ENCODE results near the gene GINS2.

GINS2 gene

DNA sequence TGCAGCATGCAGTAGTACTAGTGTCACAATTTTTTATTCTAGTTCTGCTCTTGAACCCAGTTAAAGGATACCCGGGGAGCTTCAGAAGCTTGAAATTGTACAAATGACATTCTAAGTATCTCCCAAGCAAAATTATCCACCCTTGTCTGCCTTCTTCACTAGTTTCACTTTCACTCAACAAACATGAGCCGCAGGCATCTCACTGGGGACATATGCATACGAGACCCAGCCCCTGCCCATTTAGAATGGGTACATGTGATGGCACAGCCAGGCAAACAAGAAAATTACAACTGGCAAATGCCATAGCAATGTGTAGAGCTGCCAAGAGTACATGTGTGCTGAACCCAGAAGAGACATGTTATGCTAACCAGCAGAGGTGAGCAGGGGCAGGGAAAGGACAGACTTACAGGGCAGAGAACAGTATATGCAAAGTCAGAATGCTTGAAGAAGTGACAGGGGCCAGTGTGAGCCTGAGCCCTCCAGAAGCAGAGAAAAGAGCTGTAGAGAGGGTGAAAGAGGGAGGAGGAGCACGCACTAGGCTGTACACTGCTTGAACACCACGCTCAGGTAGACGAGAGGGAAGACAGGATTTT, 8.3 kb downstream of the GINS2 start:
- Histone ChIP-seq H3K9ac (ENCODE audit: low read length) (no peak overlapping the region), H3K4me3 (ENCODE audit: low read length) (no peak overlapping the region), H3K4me1 (ENCODE audit: control insufficient read depth, insufficient read depth, low read length) (no peaks in the 10 kb centered on the region), H3K27me3 (ENCODE audit: control insufficient read depth, insufficient read depth, low read length) (no peaks in the 10 kb centered on the region), H3K27ac (ENCODE audit: low read depth, low read length) (no peak overlapping the region), H3K36me3 (ENCODE audit: control insufficient read depth, insufficient read depth, low read length) (peaks cover 2% of the 10 kb centered on the region)

DNA sequence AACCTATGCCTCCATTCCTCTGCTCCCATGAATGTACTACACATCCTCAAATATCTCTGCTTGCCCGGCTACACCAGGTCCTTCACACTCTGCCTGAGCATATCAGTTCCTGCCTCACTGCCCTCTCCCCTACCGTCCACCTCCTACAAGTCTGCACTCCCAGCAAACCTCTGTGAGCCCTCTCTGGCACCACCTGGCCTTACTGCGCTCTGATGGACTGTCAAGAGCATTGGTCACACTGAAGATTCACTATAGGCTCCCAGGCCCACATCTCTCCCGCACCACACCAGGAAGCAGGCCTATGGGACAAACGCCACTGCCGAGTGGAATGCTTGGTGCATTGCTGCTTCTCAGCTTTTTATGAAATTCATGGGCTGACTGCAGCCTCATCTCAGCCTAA, 8.9 kb downstream of the GINS2 start:
- Histone ChIP-seq H3K36me3 (ENCODE audit: control insufficient read depth, insufficient read depth, low read length) (peaks cover 3% of the 10 kb centered on the region), H3K4me3 (ENCODE audit: low read length) (no peak overlapping the region), H3K27ac (ENCODE audit: low read depth, low read length) (no peak overlapping the region), H3K27me3 (ENCODE audit: control insufficient read depth, insufficient read depth, low read length) (no peaks in the 10 kb centered on the region), H3K9ac (ENCODE audit: low read length) (no peak overlapping the region), H3K4me1 (ENCODE audit: control insufficient read depth, insufficient read depth, low read length) (no peaks in the 10 kb centered on the region)

DNA sequence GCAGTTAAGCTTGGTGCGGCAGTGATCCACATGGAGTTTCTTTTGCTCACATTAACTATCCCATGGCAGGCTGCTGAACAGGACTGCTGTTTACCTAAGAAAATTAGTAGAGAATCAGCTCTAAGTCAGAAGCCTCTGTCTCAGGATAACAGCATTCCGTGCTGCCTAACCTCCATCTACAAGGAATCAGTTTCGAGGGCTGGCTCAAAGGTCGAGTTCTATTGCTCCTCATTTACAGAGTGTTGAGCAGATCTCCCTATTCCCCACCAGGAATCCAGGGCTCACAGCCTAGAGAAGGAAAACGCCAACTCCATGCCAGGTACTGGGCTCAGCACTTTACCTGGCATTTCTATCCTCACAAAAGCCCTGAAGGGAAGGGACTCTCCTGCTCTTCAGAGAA, 9.9 kb downstream of the GINS2 start:
- no peak overlapping the region for H3K4me3 ChIP-seq (ENCODE audit: low read length)
- H3K4me1 ChIP-seq (ENCODE audit: control insufficient read depth, insufficient read depth, low read length) = no peaks in the 10 kb centered on the region

DNA sequence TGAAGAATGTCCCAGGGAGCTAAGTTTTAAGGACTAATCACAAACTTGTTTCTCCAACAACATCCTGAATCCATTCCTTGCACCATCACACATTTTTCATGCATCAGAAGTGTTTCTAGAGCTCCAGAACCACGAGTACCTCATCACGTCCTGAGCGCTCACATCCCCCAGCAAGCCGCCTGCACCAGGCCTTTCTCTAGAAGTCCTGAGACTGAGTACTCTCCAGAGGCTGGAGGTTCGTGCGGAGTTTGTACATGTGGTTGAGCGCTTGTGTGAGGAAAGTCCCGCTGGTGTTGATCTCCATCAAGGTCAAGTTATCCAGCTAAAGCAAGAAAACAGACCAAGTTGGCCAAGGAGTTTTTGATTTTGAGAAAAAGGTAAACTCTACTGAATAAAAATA, 10.7 kb downstream of the GINS2 start:
- Histone ChIP-seq H3K27ac (ENCODE audit: low read depth, low read length) (no peak overlapping the region), H3K9ac (ENCODE audit: low read length) (no peak overlapping the region), H3K4me3 (ENCODE audit: low read length) (no peak overlapping the region), H3K27me3 (ENCODE audit: control insufficient read depth, insufficient read depth, low read length) (no peaks in the 10 kb centered on the region), H3K36me3 (ENCODE audit: control insufficient read depth, insufficient read depth, low read length) (peaks cover 7% of the 10 kb centered on the region), H3K4me1 (ENCODE audit: control insufficient read depth, insufficient read depth, low read length) (no peaks in the 10 kb centered on the region)

More for the DNA sequence above, 9.9 kb downstream of the GINS2 start:
- H3K27me3 ChIP-seq (ENCODE audit: control insufficient read depth, insufficient read depth, low read length) = no peaks in the 10 kb centered on the region
- no peak overlapping the region for H3K9ac ChIP-seq (ENCODE audit: low read length)
- H3K36me3 ChIP-seq (ENCODE audit: control insufficient read depth, insufficient read depth, low read length) = peaks cover 7% of the 10 kb centered on the region
- no peak overlapping the region for H3K27ac ChIP-seq (ENCODE audit: low read depth, low read length)

DNA sequence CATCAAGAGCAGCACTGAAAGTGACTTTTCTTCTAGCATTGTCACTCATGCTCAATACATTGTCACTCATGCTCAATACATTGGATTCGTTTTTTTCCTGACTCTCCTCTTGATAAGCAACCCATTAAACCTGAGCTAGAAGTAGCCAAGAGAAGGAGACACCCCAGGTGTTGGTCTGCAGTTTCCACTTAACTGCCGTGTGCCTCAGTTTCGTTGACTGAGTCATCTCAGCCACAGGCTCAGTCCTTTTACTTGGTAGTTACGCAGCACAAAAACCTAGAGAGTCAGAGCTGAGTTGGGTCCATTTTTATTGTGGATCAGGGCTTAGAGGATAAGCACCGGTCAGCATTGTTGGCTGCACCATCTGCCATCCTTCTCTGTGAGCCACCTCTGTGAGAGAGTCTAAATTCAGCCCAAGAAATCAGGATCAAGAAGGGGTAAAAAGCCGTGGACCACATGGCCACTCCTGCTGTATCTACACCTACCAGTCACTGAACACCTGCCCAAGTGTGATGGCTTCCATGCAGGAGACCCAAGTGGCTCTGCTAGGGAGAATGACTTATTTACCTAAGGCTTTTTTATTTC, 11.3 kb downstream of the GINS2 start:
- Histone ChIP-seq H3K4me3 (ENCODE audit: low read length) (no peak overlapping the region), H3K4me1 (ENCODE audit: control insufficient read depth, insufficient read depth, low read length) (no peaks in the 10 kb centered on the region), H3K9ac (ENCODE audit: low read length) (no peak overlapping the region), H3K27ac (ENCODE audit: low read depth, low read length) (no peak overlapping the region), H3K27me3 (ENCODE audit: control insufficient read depth, insufficient read depth, low read length) (no peaks in the 10 kb centered on the region), H3K36me3 (ENCODE audit: control insufficient read depth, insufficient read depth, low read length) (peaks cover 11% of the 10 kb centered on the region)

DNA sequence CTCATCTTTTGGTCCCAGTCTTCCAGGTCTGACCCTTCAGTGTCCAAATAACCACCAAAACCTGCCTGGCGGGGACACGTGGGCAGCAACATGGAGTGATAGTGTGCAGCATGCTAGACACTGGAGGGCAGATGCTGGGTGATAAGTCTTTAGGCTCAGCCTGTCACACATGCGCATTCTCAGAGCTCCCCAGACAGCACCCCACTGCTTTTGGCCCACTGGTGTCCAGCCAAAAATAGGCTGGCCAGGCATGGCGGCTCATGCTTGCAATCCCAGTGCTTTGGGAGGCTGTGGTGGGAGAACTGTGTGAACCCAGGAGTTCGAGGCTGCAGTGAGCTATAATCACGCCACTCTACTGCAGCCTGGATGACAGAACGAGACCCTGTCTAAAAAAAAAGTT, 12.3 kb downstream of the GINS2 start:
- Histone ChIP-seq H3K4me3 (ENCODE audit: low read length) (no peak overlapping the region), H3K27ac (ENCODE audit: low read depth, low read length) (no peak overlapping the region), H3K4me1 (ENCODE audit: control insufficient read depth, insufficient read depth, low read length) (no peaks in the 10 kb centered on the region), H3K9ac (ENCODE audit: low read length) (no peak overlapping the region), H3K36me3 (ENCODE audit: control insufficient read depth, insufficient read depth, low read length) (peaks cover 16% of the 10 kb centered on the region), H3K27me3 (ENCODE audit: control insufficient read depth, insufficient read depth, low read length) (no peaks in the 10 kb centered on the region)

DNA sequence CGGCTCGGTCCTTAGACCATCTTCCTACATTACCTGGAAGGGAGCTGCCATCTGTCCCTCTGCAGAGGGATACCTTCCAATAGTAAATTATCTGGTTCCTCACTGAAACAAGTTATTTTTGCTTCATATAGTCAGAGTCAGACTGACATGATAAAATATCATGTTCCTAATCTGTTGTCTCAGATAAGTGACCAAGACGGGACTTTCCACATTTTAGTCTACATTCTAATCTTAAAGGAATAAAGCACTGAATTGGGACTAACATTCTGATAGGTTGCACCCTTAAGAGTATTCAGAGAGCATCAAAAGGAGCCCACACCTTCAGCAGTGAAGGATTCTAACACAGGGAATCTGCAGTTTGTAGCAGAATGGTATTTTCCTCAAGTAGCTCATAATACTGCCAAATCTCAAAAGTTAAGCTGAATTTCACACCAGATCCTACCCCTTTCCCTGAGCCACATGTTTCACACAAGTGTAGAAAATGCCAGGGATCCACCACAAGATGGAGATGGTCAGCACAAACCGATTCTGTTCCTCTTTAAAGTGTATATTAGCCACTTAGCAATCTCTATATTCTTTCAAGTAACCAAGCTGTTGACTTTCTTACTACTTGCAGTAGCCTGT, 13.4 kb downstream of the GINS2 start:
- no peaks in the 10 kb centered on the region for H3K4me1 ChIP-seq (ENCODE audit: control insufficient read depth, insufficient read depth, low read length)
- H3K9ac ChIP-seq (ENCODE audit: low read length) = no peak overlapping the region
- no peak overlapping the region for H3K27ac ChIP-seq (ENCODE audit: low read depth, low read length)
- H3K4me3 ChIP-seq (ENCODE audit: low read length) = no peak overlapping the region
- no peaks in the 10 kb centered on the region for H3K27me3 ChIP-seq (ENCODE audit: control insufficient read depth, insufficient read depth, low read length)
- peaks cover 18% of the 10 kb centered on the region for H3K36me3 ChIP-seq (ENCODE audit: control insufficient read depth, insufficient read depth, low read length)

DNA sequence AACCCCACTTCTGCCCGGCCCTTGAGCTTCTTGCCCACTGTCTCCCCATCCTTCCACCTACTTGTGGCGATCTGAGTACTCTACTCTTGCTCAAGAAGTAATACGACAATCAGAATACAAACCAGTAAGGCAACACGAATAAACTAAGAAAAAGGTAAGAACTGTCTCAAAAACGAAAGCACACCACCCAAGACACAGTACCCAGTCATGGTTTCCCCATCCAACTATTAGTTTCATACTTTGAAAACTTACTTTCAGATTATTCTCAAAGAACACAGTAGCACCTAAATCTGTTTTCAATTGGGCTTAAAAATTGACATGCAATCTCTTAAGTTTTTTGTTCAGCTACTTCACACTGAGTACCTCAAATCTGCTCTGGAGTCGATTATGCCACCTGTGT, 13.9 kb downstream of the GINS2 start:
- Histone ChIP-seq H3K4me3 (ENCODE audit: low read length) (no peak overlapping the region), H3K9ac (ENCODE audit: low read length) (no peak overlapping the region), H3K4me1 (ENCODE audit: control insufficient read depth, insufficient read depth, low read length) (no peaks in the 10 kb centered on the region), H3K27me3 (ENCODE audit: control insufficient read depth, insufficient read depth, low read length) (no peaks in the 10 kb centered on the region), H3K27ac (ENCODE audit: low read depth, low read length) (no peak overlapping the region), H3K36me3 (ENCODE audit: control insufficient read depth, insufficient read depth, low read length) (peaks cover 18% of the 10 kb centered on the region)

DNA sequence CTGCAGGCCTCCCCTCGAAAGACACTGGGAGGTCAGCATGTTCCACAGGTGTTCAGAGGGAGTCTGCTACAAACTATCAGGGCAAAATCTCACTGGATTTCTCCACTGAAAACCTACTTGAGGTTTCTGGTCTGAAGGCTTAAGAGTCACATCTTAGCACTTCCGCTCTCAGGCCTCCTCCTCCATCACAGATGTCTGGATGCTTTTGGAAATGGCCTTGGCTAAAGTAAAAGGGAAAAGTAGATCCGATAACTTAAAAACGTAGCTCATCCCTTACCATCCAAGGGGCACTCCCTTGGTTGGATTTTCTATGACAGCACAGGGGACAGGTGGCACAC, 14.4 kb downstream of the GINS2 start:
- Histone ChIP-seq H3K4me1 (ENCODE audit: control insufficient read depth, insufficient read depth, low read length) (no peaks in the 10 kb centered on the region), H3K27me3 (ENCODE audit: control insufficient read depth, insufficient read depth, low read length) (no peaks in the 10 kb centered on the region), H3K9ac (ENCODE audit: low read length) (no peak overlapping the region), H3K4me3 (ENCODE audit: low read length) (no peak overlapping the region), H3K27ac (ENCODE audit: low read depth, low read length) (no peak overlapping the region), H3K36me3 (ENCODE audit: control insufficient read depth, insufficient read depth, low read length) (peaks cover 18% of the 10 kb centered on the region)

DNA sequence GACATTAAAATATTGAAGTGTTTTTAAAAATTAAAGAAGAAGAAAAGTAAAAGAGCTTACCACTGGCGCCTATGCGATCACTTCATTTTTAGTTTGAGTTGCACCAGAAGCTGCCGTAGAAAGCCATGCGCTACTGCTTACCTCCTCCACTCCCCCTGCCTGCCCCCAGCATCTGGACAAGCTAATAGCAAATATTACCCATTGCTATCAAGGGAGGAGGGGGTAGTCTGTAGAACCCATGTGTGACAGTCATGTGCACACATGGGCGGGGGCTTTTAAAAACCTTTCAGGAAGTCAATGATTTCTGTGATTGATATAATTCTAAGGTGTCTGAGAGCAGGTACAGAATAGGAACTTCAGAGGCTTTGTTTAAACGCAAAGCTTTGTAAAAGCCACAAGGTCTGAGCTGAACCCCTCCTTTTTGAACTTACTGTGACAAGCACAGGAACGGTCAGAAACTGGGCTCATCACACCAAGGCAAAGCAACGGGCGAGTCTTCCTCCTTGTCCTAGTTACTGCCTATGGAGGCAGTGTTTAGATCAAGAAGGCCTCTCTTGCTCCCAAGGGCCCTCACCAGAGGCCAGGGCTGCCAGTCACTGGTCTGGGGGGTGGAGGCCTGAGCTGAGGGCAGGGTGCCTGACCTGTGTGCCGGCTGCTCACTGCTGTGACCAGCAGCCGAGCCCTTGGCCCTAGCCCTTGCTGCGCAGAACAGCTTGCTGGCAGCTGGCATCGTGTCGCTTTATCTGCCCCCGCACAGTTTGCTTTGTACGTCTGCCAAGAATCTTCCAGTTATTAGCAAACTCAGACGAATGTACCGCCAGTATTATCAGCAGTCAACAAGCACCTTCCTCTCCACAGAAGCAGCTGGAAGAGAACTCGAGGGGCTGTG, 15.0 kb downstream of the GINS2 start:
- Histone ChIP-seq H3K4me1 (ENCODE audit: control insufficient read depth, insufficient read depth, low read length) (no peaks in the 10 kb centered on the region), H3K9ac (ENCODE audit: low read length) (no peak overlapping the region), H3K4me3 (ENCODE audit: low read length) (no peak overlapping the region), H3K27ac (ENCODE audit: low read depth, low read length) (peak overlapping the region; percentile 14), H3K27me3 (ENCODE audit: control insufficient read depth, insufficient read depth, low read length) (no peaks in the 10 kb centered on the region), H3K36me3 (ENCODE audit: control insufficient read depth, insufficient read depth, low read length) (peaks cover 21% of the 10 kb centered on the region)

DNA sequence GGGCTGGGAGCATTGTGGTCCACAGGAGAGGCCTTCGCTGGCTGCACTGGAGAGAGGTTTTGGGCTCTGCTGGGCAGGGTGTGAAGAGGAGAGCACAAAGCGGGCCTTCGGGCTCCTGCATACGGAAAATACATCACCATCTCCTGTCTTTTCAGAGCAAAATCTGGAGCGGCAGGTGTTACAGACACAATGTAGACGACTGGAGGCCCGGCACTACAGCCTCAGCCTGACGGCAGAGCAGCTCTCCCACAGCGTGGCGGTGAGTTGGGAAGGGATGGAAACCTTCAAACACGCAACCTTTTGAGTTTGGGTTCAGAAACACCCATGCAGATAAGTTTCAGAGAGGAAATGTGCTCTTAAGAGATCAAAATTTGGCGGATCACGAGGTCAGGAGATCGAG, 17.9 kb downstream of the GINS2 start:
- Histone ChIP-seq H3K27ac (ENCODE audit: low read depth, low read length) (no peak overlapping the region), H3K4me1 (ENCODE audit: control insufficient read depth, insufficient read depth, low read length) (no peaks in the 10 kb centered on the region), H3K27me3 (ENCODE audit: control insufficient read depth, insufficient read depth, low read length) (no peaks in the 10 kb centered on the region), H3K36me3 (ENCODE audit: control insufficient read depth, insufficient read depth, low read length) (peaks cover 44% of the 10 kb centered on the region), H3K4me3 (ENCODE audit: low read length) (no peak overlapping the region), H3K9ac (ENCODE audit: low read length) (no peak overlapping the region)

DNA sequence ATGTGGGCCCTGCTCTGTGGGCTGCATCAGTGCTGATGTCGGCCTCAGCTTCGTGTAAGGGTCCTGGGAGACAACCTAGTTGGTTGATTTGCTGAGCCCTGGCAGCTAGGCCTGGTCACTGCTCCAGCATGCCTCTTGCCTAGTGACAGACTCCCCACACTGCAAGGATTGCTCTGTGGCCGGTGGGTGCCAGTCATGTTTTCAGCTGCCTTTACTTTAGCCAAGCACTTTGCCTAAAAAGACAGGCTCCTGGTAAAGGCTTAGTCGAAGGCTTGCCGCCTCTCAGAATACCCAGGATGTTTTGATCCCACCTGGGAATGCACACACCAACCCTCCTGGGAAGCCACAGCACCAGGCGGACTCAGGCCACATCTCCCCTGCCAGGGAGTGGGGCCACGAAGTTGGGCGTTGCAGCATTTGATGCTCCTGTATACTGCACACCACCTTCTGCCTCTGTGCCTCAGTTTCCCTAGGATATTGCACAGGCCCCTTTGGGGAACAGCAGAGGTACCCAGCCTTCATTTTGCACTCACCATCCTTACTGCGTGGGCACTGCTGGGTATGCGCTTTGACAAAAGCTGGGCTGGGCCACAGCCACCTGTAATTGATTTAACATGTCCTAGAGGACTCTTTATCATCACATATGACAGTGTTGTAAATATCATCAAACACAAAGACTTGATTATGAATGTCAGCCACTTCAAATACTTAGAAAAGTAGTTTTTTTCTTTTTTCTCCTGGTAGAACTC, 19.9 kb downstream of the GINS2 start:
- H3K36me3 ChIP-seq (ENCODE audit: control insufficient read depth, insufficient read depth, low read length) = peaks cover 56% of the 10 kb centered on the region

More for the DNA sequence above, 19.9 kb downstream of the GINS2 start:
- no peak overlapping the region for H3K9ac ChIP-seq (ENCODE audit: low read length)
- no peak overlapping the region for H3K27ac ChIP-seq (ENCODE audit: low read depth, low read length)
- H3K4me3 ChIP-seq (ENCODE audit: low read length) = no peak overlapping the region
- H3K4me1 ChIP-seq (ENCODE audit: control insufficient read depth, insufficient read depth, low read length) = no peaks in the 10 kb centered on the region
- no peaks in the 10 kb centered on the region for H3K27me3 ChIP-seq (ENCODE audit: control insufficient read depth, insufficient read depth, low read length)
